HepG2 (cell line): Measurements from ENCODE around the gene CYP4B1.

Experiments used
- CTCF ChIP-seq: sonication (generic); formaldehyde crosslinking; IDR thresholded peaks from 2 replicates; pipeline ENCODE4 v1.5.0; 2020; ENCODE audit warnings: mild to moderate bottlenecking, missing genetic modification reagents, moderate library complexity
- MAX ChIP-seq: IDR thresholded peaks from 2 replicates; pipeline ENCODE4 v1.6.1; 2012; ENCODE audit warnings: inconsistent platforms
- NFKBIZ ChIP-seq: IDR thresholded peaks from 2 replicates; pipeline ENCODE4 v1.6.1; 2018; ENCODE audit warnings: missing genetic modification reagents, missing compliant biosample characterization
- POLR2AphosphoS5 ChIP-seq: IDR thresholded peaks from 2 replicates; pipeline ENCODE4 v1.6.1; 2012; ENCODE audit warnings: low read depth, low read length
- PRPF4 ChIP-seq: fragments of 200-400 bp; formaldehyde crosslinking; IDR thresholded peaks from 2 replicates; pipeline ENCODE4 v1.6.1; 2016; ENCODE audit warnings: low read length, low read depth; ENCODE audit not compliant: poor library complexity, severe bottlenecking
- ZFP37 ChIP-seq: sonication (generic); formaldehyde crosslinking; IDR thresholded peaks from 2 replicates; pipeline ENCODE4 v1.4.0; 2020; ENCODE audit warnings: missing genetic modification reagents, borderline replicate concordance
- ZNF530 ChIP-seq: sonication (generic); formaldehyde crosslinking; IDR thresholded peaks from 2 replicates; pipeline ENCODE4 v1.5.0; 2020; ENCODE audit warnings: low read depth, mild to moderate bottlenecking, missing genetic modification reagents
- TF ChIP-seq, protein P1 (sequence below): sonication (generic); formaldehyde crosslinking; conservative IDR thresholded peaks from 2 replicates; pipeline ENCODE4 v1.5.0; 2020; ENCODE audit warnings: missing genetic modification reagents
- TF ChIP-seq, protein P2 (sequence below): sonication (generic); formaldehyde crosslinking; IDR thresholded peaks from 2 replicates; pipeline ENCODE4 v1.4.0; 2020; ENCODE audit warnings: missing genetic modification reagents
- TF ChIP-seq, protein P3 (sequence below): sonication (generic); formaldehyde crosslinking; IDR thresholded peaks from 2 replicates; pipeline ENCODE4 v1.9.0; 2021; ENCODE audit warnings: missing genetic modification reagents, borderline replicate concordance

- TF ChIP-seq POLR2AphosphoS5, result no peak
- TF ChIP-seq MAX, result no peak
- TF ChIP-seq, protein P1, sequence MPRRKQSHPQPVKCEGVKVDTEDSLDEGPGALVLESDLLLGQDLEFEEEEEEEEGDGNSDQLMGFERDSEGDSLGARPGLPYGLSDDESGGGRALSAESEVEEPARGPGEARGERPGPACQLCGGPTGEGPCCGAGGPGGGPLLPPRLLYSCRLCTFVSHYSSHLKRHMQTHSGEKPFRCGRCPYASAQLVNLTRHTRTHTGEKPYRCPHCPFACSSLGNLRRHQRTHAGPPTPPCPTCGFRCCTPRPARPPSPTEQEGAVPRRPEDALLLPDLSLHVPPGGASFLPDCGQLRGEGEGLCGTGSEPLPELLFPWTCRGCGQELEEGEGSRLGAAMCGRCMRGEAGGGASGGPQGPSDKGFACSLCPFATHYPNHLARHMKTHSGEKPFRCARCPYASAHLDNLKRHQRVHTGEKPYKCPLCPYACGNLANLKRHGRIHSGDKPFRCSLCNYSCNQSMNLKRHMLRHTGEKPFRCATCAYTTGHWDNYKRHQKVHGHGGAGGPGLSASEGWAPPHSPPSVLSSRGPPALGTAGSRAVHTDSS (CRISPR knock-in tag), result no peak
- no peak for TF ChIP-seq CTCF (CRISPR knock-in tag)
- no peak for TF ChIP-seq ZFP37
- TF ChIP-seq ZNF530, result no peak
- TF ChIP-seq, protein P2, sequence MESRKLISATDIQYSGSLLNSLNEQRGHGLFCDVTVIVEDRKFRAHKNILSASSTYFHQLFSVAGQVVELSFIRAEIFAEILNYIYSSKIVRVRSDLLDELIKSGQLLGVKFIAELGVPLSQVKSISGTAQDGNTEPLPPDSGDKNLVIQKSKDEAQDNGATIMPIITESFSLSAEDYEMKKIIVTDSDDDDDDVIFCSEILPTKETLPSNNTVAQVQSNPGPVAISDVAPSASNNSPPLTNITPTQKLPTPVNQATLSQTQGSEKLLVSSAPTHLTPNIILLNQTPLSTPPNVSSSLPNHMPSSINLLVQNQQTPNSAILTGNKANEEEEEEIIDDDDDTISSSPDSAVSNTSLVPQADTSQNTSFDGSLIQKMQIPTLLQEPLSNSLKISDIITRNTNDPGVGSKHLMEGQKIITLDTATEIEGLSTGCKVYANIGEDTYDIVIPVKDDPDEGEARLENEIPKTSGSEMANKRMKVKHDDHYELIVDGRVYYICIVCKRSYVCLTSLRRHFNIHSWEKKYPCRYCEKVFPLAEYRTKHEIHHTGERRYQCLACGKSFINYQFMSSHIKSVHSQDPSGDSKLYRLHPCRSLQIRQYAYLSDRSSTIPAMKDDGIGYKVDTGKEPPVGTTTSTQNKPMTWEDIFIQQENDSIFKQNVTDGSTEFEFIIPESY (CRISPR knock-in tag), result no peak
- TF ChIP-seq, protein P3, sequence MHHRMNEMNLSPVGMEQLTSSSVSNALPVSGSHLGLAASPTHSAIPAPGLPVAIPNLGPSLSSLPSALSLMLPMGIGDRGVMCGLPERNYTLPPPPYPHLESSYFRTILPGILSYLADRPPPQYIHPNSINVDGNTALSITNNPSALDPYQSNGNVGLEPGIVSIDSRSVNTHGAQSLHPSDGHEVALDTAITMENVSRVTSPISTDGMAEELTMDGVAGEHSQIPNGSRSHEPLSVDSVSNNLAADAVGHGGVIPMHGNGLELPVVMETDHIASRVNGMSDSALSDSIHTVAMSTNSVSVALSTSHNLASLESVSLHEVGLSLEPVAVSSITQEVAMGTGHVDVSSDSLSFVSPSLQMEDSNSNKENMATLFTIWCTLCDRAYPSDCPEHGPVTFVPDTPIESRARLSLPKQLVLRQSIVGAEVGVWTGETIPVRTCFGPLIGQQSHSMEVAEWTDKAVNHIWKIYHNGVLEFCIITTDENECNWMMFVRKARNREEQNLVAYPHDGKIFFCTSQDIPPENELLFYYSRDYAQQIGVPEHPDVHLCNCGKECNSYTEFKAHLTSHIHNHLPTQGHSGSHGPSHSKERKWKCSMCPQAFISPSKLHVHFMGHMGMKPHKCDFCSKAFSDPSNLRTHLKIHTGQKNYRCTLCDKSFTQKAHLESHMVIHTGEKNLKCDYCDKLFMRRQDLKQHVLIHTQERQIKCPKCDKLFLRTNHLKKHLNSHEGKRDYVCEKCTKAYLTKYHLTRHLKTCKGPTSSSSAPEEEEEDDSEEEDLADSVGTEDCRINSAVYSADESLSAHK (CRISPR knock-in tag), result no peak
- TF ChIP-seq NFKBIZ (CRISPR knock-in tag), result no peak
- TF ChIP-seq PRPF4, result no peak
These were observed at the start of gene CYP4B1 for GRCh38 chr1:46798810-46799209.
